ENCODE data around the gene HDAC8.

The HDAC8 gene

DNA sequence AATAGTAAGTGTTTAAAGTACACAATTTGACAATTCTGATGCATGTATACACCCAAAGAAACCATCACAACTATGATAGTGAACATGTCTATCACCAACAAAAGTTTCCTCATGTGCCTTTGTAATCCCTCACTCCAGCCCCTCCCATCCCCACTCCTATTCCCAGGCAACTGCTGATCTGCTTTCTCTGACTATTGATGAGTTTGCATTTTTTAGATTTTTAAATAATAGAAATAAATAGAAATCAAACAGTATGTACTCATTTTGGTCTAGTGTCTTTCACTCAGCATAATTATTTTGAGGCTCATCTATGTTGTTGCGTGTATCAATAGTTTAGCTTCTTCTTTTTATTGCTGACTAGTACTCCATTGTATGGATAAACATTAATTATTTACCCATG is 290.3 kb downstream of the HDAC8 start:
- DNase-seq (ENCODE audit: low spot score) = no peak

DNA sequence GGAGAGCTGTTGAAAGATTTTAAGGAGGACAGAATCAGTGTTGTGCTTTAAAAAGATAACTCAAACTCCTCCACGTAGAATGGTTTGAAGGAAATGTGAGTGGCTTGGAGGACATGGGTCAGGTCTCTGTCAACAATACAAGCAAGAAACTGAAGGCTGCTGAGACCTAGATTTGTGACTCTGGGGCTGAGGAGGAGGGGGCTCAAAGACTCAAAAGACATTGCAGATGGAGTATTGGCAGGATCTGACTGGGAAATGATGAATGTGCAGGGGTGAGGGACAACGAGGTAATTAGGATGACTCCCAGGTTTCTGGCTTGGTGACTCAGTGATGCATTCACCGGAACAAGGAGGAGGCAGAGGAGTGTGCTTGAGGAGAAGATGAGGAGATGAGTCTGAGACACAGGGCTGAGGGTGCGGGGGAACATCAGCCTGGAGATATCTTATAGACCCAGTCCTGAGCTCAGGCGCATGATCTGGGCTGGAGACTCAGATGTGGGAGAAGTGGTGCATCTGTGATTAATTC is 292.3 kb downstream of the HDAC8 start:
- peak; percentile 84 for DNase-seq (ENCODE audit: low spot score)

All from kidney tubule cell (primary cell).